NCI-H774 (cell line): ENCODE data around the gene RPL36.
A peak's percentile ranks its signal among the peaks of the same experiment; 100 is the strongest.
"Not testable (repeated sequence)": the region's sequence is repeated elsewhere in the genome, so short reads cannot be mapped to it uniquely, and the experiment has no call there.

Experiments
- DNase-seq: peaks from one replicate; lab custom pipeline; 2025; lab: John Stamatoyannopoulos, UW

Gene RPL36

DNA sequence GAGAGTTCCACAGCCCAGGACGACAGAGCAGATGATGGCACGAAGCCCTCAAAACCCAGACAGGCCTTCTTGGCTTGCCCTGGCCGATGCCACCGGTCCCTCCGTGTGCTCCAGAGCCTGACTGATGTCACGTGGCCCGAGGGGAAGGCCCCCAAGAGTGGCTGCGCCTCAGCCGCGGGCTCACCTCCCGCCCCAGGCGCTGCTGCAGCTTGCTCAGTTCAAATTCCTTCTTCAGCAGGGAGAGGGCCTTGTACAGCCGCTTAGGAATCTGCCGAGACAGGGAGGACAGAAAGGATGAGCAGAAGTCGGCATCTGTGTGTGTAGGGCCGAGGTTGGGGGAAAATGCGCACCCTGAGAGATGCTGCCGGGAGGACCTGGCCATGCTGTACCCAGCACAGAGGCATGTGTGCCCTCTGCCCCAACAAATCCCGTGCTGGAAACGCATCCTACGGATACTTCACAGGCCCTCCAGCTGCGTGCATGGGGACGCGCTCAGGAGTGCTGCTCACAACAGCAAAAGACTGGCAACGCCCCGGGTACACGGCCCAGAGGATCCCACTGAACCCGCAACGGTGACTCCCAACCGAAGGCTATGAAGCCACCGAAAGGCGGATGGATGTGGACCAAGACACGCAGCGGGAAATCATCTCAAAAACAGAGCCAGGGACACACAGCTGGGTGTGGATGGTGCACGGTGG is 16.9 kb downstream of the RPL36 start:
- DNase-seq = no peak

DNA sequence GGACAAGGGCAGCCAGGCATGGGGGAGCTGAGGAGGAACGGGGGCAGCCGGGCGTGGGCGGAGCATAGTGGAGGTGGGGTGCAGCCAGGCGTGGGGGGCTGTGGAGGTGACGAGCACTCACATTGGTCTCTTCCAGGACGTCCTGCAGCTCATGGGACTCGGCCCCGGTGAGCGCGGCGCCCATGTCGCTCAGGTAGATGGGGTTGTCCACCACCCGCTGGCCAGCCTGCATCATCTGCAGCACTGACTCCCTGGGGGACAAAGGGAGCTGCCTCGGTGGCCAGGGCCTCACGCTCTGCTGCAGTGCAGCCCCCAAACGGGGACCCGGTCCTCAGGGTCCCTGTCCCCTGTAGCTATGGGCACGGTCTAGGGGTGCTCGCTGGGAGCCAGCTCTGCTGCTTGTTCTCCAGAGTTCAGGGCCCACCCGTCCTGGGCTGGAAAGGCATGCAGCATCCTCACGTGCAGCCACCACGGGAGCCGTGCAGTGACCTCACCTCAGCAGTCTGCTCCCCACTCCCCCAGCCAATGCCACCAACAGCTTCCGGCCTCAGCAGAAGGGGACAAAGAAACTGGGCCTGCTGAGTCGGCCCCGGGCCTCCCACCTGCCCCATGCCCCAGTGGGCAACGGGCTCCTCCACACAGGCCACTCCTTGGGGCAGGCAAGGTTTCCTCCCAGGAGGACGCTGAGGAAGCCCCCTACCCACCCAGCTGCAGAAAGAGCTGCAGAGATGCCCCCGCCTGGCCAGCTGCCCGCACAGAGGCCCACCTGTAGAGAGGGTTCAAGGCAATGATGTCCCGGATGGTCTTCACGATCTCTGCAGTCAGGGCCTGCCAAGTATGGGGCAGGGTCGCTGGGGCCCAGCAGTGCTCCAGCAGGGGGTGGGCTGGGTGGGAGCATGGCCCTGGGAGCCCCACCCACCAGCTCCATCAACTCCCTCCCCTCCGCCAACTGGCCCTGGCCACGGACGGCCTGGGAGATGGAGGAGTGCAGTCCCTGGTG is 17.8 kb downstream of the RPL36 start:
- no peak for DNase-seq

- no peak for DNase-seq
These were observed 20.9 kb downstream of the RPL36 start for GRCh38 chr19:5711025-5711424.

- DNase-seq = no peak
These were observed 21.6 kb downstream of the RPL36 start for GRCh38 chr19:5711713-5712161.

DNA sequence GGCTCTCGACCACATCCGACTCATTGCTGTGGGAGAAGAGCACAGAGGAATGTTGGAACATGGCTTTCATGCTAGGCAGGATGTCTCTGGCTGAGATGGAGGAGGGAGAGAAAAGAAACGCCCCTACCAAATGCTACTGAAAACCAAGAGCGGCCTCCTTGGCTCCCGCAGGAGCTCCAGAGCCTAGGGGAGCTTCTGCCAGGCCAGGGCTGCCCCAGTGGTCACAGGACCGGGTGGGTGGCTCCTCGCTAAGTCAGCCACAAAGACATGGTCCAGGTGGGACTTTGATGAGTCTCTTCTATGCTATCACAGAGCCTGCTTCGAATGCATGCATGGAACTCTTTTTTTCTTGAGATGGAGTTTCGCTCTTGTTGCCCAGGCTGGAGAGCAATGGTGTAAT is 23.1 kb downstream of the RPL36 start:
- no peak for DNase-seq

GRCh38 chr19:5714816-5715215 is 24.7 kb downstream of the RPL36 start:
- no peak for DNase-seq

DNA sequence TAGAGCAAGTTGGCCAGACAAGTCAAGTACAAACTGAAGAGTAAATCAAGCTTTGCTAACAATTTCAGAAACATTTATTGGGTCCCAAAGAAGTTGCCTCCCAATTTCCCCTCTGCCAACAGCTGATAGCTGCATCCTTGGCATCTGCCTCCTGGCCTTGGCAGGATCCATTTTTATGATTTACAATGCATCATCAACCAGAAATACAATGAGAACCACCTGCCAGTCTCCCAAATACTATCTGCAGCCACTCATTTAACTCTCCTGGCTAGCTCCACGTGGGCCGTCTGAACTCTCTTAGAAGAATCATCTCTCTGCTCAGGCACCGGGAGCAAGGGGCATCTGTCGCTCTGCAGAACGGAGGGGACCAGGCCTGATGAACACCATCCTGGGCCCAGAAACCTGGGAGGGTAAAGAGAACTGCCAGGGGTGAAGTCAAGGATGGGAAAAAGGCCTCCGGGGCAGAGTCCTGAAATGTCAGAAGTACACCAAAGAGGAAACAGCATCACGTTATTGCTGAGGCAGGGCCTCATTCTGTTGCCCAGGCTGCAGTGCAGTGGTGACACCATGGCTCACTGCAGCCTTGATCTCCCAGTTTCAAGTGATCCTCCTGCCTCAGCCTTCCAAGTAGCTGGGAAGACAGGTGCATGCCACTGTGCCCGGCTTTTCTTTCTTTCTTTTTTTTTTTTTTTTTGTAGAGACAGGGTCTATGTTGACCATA is 27.3 kb downstream of the RPL36 start:
- no peak for DNase-seq

DNA sequence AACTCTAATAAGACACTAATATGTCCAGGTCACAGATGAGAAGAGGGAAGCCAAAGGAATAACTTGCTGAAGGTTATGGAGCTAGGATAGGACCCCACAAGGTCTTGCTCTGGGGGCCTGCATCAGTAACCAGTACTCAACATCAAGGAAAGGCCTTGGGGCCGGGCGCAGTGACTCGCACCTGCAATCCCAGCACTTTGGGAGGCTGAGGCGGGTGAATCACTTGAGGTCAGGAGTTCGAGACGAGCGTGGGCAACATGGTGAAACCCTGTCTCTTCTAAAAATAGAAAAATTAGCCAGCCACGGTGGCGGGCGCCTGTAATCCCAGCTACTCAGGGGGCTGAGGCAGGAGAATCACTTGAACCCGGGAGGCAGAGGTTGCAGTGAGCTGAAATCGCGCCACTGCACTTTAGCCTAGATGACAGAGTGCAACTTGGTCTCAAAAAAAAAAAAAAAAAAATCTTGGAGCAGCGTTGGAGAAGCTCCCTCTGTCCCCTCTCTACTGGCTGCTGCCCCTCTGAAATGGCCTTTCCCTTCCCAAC is 28.0 kb downstream of the RPL36 start:
- no peak for DNase-seq

DNA sequence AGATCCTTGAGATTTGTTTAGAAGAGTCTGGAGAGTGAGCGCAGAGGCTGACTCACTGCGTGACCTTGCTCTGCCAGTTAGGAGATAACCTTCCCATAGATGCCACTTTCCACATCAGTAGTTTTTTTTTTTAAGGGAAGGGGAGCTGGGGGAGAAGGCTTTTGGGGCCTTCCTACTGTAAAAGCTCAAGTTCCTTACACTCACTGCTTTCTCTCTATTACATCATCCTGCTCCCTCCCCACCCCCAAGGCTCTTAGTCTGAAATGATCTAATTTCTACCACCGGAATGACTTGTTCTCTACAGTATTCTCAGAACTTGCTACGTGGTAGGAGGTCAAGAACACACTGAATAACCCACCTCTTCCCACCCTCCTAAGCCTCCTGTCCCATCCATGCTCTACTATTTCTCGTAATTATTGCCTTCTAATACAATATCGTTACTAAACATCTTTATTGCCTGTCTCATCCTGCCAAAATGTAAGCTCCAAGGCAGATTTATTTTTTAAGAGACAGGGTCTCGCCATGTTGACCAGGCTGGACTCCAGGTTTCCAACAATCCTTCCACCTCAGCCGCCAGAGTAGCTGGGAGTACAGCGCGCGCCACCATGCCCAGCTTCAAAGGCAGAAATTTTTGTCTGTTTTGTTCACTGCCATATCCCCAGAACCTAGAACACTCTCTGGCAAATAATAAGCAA is 28.6 kb downstream of the RPL36 start:
- DNase-seq = no peak

- DNase-seq = no peak
These were observed 29.3 kb downstream of the RPL36 start for GRCh38 chr19:5719274-5719960.

DNA sequence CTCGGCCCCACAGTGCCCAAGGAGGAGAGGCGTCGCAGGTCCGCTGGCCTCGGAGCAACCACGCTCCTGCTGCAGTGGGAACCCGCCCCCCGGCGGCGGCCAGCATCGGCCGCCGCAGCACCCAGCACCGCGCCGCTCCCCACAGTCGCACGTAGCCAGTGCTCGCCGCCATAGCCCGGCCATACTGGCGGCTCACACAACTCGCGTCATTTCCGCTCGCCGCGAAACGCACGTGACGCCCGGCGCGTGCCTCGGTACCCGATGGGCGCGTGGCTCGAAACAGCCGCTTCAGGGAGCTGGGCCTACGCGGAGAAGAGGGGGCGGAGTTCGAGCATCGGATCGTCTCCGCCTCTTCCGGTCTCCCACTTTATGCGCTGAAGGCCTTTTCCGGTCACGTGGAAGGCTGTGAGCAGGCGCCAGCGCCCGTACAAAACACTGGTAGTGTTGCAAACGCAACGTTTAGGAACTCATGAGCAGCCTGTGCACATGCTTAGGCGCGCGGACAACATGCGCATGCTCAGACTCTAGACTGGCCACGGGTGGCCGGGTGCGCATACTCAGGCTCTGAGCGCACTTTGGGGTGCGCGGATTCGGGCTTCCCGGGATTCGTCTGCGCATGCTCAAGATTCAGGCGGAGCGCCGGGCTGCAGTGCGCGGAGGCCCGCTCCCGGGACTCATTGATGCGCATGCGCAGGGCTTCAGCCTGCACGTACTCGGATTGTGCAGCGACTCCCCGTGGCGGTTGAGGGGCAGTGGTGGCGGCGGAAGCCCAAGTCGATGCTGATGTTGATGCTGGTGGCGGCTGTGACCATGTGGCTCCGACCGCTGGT is 30.1 kb downstream of the RPL36 start, which contains the start of the genes CATSPERD and LONP1:
Gene CATSPERD, plus strand, starts transcription at position 677 of the 830 bp plus-strand sequence. Its CDS starts 101 bp downstream, at position 778.
Gene LONP1, minus strand, starts transcription at position 186 of the 830 bp plus-strand sequence. Its CDS starts 14 bp downstream, at position 172.
- DNase-seq = peak; percentile 99

- DNase-seq = no peak
These were observed 37.5 kb downstream of the RPL36 start for GRCh38 chr19:5727453-5728050.

DNA sequence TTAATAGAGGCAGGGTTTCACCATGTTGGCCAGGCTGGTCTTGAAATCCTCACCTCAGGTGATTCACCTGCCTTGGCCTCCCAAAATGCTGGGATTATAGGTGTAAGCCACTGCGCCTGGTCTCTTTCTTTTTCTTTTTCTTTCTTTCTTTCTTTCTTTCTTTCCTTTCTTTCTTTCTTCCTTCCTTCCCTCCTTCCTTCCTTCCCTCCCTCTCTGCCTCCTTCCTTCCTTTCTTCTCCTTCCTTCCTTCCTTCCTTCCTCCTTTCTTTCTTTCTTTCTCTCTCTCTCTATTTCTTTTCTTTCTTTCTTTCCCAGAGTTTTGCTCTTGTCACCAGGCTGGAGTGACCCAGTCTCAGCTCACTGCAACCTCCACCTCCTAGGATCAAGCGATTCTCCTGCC is 43.1 kb downstream of the RPL36 start:
- DNase-seq = not testable (repeated sequence)

- no peak for DNase-seq
These were observed 48.3 kb downstream of the RPL36 start for GRCh38 chr19:5738423-5738822.
